Putamen (tissue), 1 donor: ENCODE data around the gene ESF1.
A peak's percentile ranks its signal among the peaks of the same experiment; 100 is the strongest.
"Not testable (repeated sequence)": the region's sequence is repeated elsewhere in the genome, so short reads cannot be mapped to it uniquely, and the experiment has no call there.

ENCODE experiments used
- DNase-seq: peaks from one replicate; pipeline ENCODE4 v3.0.0-alpha.2; 2016; ENCODE audit warnings: low spot score

The ESF1 gene

GRCh38 chr20:13788167-13788834 is 3.6 kb upstream of the ESF1 start:
- peak; percentile 30 for DNase-seq

- DNase-seq = no peak
Observed at GRCh38 chr20:13786143-13786828, 1.6 kb upstream of the ESF1 start.

- DNase-seq = no peak
Observed at GRCh38 chr20:13784271-13784892, 337 bp downstream of the ESF1 start.

- DNase-seq = no peak
Observed at GRCh38 chr20:13783528-13783927, 1.2 kb downstream of the ESF1 start.

- no peak for DNase-seq
Observed at GRCh38 chr20:13778827-13779226, 5.9 kb downstream of the ESF1 start.

GRCh38 chr20:13777171-13777601 is 7.5 kb downstream of the ESF1 start:
- no peak for DNase-seq

- no peak for DNase-seq
Observed at GRCh38 chr20:13775867-13776266, 8.9 kb downstream of the ESF1 start.

GRCh38 chr20:13772529-13772928 is 12.2 kb downstream of the ESF1 start:
- DNase-seq = no peak

GRCh38 chr20:13771853-13772453 is 12.8 kb downstream of the ESF1 start:
- DNase-seq = no peak

GRCh38 chr20:13770141-13770540 is 14.6 kb downstream of the ESF1 start:
- no peak for DNase-seq

GRCh38 chr20:13765868-13766416 is 18.8 kb downstream of the ESF1 start:
- no peak for DNase-seq

- no peak for DNase-seq
Observed at GRCh38 chr20:13765299-13765698, 19.4 kb downstream of the ESF1 start.

GRCh38 chr20:13760451-13760946 is 24.2 kb downstream of the ESF1 start:
- DNase-seq = not testable (repeated sequence)

GRCh38 chr20:13758884-13759283 is 25.8 kb downstream of the ESF1 start:
- DNase-seq = no peak

- DNase-seq = no peak
Observed at GRCh38 chr20:13756551-13756950, 28.2 kb downstream of the ESF1 start.

- DNase-seq = no peak
Observed at GRCh38 chr20:13755809-13756208, 28.9 kb downstream of the ESF1 start.

- no peak for DNase-seq
Observed at GRCh38 chr20:13753436-13754036, 31.2 kb downstream of the ESF1 start.

- DNase-seq = no peak
Observed at GRCh38 chr20:13749811-13750210, 34.9 kb downstream of the ESF1 start.

GRCh38 chr20:13745784-13746183 is 38.9 kb downstream of the ESF1 start:
- no peak for DNase-seq

- DNase-seq = no peak
Observed at GRCh38 chr20:13744352-13744751, 40.4 kb downstream of the ESF1 start.

GRCh38 chr20:13741879-13742278 is 42.8 kb downstream of the ESF1 start:
- DNase-seq = no peak
